ENCODE results near the gene TBX10.

DNA sequence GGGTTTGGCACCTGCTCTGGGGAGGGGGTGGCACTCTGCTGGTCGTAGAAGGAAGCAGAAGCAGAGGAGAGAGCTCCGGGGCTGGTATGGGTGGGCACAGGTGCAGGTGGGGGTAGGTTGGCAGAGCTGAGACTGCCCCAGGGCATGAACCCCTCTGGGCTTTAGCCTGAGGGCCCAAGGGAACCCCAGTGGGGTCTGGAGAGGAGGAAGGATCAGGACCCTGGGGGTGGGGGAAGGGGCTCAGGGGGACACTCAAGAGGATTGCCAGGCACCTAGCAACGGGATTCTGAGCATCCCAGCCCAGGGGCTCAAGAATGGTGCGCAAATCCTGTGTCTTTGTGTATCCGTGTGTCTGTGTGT, 28.6 kb upstream of the TBX10 start:
- TF ChIP-seq, protein P1, sequence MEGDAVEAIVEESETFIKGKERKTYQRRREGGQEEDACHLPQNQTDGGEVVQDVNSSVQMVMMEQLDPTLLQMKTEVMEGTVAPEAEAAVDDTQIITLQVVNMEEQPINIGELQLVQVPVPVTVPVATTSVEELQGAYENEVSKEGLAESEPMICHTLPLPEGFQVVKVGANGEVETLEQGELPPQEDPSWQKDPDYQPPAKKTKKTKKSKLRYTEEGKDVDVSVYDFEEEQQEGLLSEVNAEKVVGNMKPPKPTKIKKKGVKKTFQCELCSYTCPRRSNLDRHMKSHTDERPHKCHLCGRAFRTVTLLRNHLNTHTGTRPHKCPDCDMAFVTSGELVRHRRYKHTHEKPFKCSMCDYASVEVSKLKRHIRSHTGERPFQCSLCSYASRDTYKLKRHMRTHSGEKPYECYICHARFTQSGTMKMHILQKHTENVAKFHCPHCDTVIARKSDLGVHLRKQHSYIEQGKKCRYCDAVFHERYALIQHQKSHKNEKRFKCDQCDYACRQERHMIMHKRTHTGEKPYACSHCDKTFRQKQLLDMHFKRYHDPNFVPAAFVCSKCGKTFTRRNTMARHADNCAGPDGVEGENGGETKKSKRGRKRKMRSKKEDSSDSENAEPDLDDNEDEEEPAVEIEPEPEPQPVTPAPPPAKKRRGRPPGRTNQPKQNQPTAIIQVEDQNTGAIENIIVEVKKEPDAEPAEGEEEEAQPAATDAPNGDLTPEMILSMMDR (conservative IDR thresholded peaks at IDR 0.05; ENCODE audit: low read depth, low read length) = no peak
- no peak for TF ChIP-seq EZH2 (IDR thresholded peaks at IDR 0.05; ENCODE audit: borderline replicate concordance, low read depth, low read length, poor library complexity, severe bottlenecking)

All from A673 (cell line).